Bronchial smooth muscle cell (primary cell): Measurements from ENCODE around the gene ZNF728. TPM values are rescaled to one million over a fixed set of nuclear protein-coding genes. Genes with fewer than 3 reads are reported as not detected.

Experiments used
- total RNA-seq: library from RNA; depleted of rRNA; stranded (reverse); fragments of >200 nt; gene quantifications from 2 replicates; pipeline ENCODE4 v1.2.1, GENCODE V29; 2014

ZNF728 gene
- 0.16 TPM in 1 of 2 replicates, not detected in the other for total RNA-seq

GRCh38 chr19:23002690-23003422 is at the start of gene ZNF728:
TSS of gene ZNF728 (minus strand) at chr19:23003176. CDS start at chr19:23003030, 146 bp downstream.

Other genes with a start within 250 kb of the ZNF728 start
- not detected in 2 replicates for gene ZNF99, start 219.0 kb downstream of the ZNF728 start, total RNA-seq
- gene ZNF723, start 170.9 kb downstream of the ZNF728 start, total RNA-seq = not detected in 2 replicates
- 0.52 and 0.63 TPM in 2 replicates for gene ZNF730, start 113.8 kb upstream of the ZNF728 start, total RNA-seq
- gene ZNF724, start 247.2 kb upstream of the ZNF728 start, total RNA-seq = 1.4 and 2.2 TPM in 2 replicates